ENCODE measurements around the gene PPP4R2.

GRCh38 chr3:73096169-73096568 is 99.6 kb downstream of the PPP4R2 start:
- TF ChIP-seq BHLHE40 (IDR thresholded peaks at IDR 0.05; ENCODE audit: borderline replicate concordance) (no peak), SP1 (IDR thresholded peaks at IDR 0.05) (no peak), FOXA1 (IDR thresholded peaks at IDR 0.05) (no peak), SUZ12 (IDR thresholded peaks at IDR 0.05) (no peak)
